H1 (cell line): ENCODE measurements around the gene DCTN5. TPM values are rescaled to one million over a fixed set of nuclear protein-coding genes. Genes with fewer than 3 reads are reported as not detected.

Source experiments
- HDAC6 ChIP-seq: IDR thresholded peaks from one replicate; pipeline ENCODE4 v1.7.1; 2012; ENCODE audit warnings: low read depth, mild to moderate bottlenecking, inconsistent platforms, low read length, moderate library complexity
- KDM4A ChIP-seq: IDR thresholded peaks from one replicate; pipeline ENCODE4 v1.7.1; 2012; ENCODE audit warnings: low read depth, mild to moderate bottlenecking, moderate library complexity, low read length, inconsistent platforms; ENCODE audit not compliant: severe bottlenecking
- NRF1 ChIP-seq: IDR thresholded peaks from 2 replicates; pipeline ENCODE4 v1.6.1; 2011; ENCODE audit warnings: mild to moderate bottlenecking, low read depth, low read length, improper control_type of control experiment
- PHF8 ChIP-seq: fragments of 200-600 bp; sonication (generic); conservative IDR thresholded peaks from 2 replicates; pipeline ENCODE4 v1.7.1; 2012; ENCODE audit warnings: low read depth, mild to moderate bottlenecking, inconsistent platforms, low read length, moderate library complexity
- polyA plus RNA-seq, 7 experiments: library from polyadenylated mRNA; depleted of rRNA in 3 of 7; stranded (reverse) in 5 of 7; unstranded in 2 of 7; fragments of >200 nt in 5 of 7; fragments of 200-250 nt in 2 of 7; gene quantifications; 1 replicate in 5 of 7; 2 replicates in 1 of 7; 4 replicates in 1 of 7; pipeline versions ENCODE4 v1.2.1 to v1.2.3, GENCODE V29; 2011 to 2013; ENCODE audit warnings: missing spikeins in 2 of 7, mixed read lengths in 2 of 7
- total RNA-seq: library from RNA; stranded (reverse); fragmentation: NEBNext Ultra II Directional; extraction: Animal tissue kit (Norgen Biotek cat#: 25700); gene quantifications from 2 replicates; pipeline ENCODE4 v1.2.1, GENCODE V29; 2021
- TF ChIP-seq, protein P1 (sequence below): fragments of 300-600 bp; sonication (generic); IDR thresholded peaks from 2 replicates; pipeline ENCODE4 v1.7.1; 2012; ENCODE audit warnings: low read length, moderate library complexity, mild to moderate bottlenecking, inconsistent platforms; ENCODE audit not compliant: insufficient replicate concordance
- TF ChIP-seq, protein P2 (sequence below), 3 experiments: IDR thresholded peaks; 1 replicate in 2 of 3; 2 replicates in 1 of 3; pipeline versions ENCODE4 v1.5.1 to v1.6.1; 2011; ENCODE audit warnings: low read length in 3 of 3, mild to moderate bottlenecking in 3 of 3, inconsistent platforms in 2 of 3, low read depth in 1 of 3, moderate library complexity in 1 of 3; ENCODE audit not compliant: insufficient read depth in 1 of 3; ENCODE audit errors: control extremely low read depth in 1 of 3

Gene DCTN5
- total and polyA plus RNA-seq, 2 of the 8 experiments (the other 6 are each of a cell fraction or from before 2014, with no cell fraction given) = 36.0 to 74.0 TPM

DNA sequence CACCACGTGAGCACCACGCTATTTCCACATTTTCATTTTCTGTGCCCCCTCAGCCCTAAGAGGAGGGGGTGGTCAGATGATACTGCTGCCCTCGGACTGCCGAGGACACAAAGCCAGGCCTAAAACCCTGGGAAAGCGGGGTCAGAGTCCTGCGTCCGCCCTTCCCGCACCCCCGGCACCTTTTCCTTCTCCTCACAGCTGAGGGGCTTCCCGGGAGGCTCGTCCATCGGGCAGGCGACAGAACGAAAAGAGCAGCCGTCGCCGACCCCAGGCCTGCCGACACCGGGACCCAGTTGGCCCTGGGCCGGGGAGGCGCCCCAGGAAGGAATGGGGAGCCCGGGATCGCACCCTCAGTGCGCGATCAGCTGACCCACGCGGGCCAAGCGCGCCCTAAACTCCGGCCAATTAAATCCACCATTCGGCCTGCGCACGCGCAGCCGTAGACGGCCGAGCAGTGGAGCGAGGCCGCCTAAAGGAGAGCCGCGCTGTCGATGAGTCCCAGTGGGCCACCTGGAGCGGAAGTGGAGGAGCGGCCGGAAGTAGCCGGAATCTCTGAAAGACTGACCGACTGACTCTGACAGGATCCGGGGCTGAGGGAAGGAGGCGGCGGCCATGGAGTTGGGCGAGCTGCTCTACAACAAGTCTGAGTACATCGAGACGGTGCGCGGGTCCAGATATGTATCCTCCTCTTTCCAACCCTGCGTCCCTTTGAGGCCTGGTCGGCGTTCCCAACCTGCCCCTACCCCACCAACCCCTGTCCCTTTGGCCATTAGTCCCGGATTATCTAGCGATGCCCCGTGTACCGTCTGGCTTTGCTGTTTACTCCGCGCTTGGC is at the start of gene DCTN5, which contains the start of gene PALB2 (continued):
- TF ChIP-seq, protein P1, sequence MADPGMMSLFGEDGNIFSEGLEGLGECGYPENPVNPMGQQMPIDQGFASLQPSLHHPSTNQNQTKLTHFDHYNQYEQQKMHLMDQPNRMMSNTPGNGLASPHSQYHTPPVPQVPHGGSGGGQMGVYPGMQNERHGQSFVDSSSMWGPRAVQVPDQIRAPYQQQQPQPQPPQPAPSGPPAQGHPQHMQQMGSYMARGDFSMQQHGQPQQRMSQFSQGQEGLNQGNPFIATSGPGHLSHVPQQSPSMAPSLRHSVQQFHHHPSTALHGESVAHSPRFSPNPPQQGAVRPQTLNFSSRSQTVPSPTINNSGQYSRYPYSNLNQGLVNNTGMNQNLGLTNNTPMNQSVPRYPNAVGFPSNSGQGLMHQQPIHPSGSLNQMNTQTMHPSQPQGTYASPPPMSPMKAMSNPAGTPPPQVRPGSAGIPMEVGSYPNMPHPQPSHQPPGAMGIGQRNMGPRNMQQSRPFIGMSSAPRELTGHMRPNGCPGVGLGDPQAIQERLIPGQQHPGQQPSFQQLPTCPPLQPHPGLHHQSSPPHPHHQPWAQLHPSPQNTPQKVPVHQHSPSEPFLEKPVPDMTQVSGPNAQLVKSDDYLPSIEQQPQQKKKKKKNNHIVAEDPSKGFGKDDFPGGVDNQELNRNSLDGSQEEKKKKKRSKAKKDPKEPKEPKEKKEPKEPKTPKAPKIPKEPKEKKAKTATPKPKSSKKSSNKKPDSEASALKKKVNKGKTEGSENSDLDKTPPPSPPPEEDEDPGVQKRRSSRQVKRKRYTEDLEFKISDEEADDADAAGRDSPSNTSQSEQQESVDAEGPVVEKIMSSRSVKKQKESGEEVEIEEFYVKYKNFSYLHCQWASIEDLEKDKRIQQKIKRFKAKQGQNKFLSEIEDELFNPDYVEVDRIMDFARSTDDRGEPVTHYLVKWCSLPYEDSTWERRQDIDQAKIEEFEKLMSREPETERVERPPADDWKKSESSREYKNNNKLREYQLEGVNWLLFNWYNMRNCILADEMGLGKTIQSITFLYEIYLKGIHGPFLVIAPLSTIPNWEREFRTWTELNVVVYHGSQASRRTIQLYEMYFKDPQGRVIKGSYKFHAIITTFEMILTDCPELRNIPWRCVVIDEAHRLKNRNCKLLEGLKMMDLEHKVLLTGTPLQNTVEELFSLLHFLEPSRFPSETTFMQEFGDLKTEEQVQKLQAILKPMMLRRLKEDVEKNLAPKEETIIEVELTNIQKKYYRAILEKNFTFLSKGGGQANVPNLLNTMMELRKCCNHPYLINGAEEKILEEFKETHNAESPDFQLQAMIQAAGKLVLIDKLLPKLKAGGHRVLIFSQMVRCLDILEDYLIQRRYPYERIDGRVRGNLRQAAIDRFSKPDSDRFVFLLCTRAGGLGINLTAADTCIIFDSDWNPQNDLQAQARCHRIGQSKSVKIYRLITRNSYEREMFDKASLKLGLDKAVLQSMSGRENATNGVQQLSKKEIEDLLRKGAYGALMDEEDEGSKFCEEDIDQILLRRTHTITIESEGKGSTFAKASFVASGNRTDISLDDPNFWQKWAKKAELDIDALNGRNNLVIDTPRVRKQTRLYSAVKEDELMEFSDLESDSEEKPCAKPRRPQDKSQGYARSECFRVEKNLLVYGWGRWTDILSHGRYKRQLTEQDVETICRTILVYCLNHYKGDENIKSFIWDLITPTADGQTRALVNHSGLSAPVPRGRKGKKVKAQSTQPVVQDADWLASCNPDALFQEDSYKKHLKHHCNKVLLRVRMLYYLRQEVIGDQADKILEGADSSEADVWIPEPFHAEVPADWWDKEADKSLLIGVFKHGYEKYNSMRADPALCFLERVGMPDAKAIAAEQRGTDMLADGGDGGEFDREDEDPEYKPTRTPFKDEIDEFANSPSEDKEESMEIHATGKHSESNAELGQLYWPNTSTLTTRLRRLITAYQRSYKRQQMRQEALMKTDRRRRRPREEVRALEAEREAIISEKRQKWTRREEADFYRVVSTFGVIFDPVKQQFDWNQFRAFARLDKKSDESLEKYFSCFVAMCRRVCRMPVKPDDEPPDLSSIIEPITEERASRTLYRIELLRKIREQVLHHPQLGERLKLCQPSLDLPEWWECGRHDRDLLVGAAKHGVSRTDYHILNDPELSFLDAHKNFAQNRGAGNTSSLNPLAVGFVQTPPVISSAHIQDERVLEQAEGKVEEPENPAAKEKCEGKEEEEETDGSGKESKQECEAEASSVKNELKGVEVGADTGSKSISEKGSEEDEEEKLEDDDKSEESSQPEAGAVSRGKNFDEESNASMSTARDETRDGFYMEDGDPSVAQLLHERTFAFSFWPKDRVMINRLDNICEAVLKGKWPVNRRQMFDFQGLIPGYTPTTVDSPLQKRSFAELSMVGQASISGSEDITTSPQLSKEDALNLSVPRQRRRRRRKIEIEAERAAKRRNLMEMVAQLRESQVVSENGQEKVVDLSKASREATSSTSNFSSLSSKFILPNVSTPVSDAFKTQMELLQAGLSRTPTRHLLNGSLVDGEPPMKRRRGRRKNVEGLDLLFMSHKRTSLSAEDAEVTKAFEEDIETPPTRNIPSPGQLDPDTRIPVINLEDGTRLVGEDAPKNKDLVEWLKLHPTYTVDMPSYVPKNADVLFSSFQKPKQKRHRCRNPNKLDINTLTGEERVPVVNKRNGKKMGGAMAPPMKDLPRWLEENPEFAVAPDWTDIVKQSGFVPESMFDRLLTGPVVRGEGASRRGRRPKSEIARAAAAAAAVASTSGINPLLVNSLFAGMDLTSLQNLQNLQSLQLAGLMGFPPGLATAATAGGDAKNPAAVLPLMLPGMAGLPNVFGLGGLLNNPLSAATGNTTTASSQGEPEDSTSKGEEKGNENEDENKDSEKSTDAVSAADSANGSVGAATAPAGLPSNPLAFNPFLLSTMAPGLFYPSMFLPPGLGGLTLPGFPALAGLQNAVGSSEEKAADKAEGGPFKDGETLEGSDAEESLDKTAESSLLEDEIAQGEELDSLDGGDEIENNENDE = no peak
- no peak for TF ChIP-seq HDAC6
- TF ChIP-seq, protein P2, sequence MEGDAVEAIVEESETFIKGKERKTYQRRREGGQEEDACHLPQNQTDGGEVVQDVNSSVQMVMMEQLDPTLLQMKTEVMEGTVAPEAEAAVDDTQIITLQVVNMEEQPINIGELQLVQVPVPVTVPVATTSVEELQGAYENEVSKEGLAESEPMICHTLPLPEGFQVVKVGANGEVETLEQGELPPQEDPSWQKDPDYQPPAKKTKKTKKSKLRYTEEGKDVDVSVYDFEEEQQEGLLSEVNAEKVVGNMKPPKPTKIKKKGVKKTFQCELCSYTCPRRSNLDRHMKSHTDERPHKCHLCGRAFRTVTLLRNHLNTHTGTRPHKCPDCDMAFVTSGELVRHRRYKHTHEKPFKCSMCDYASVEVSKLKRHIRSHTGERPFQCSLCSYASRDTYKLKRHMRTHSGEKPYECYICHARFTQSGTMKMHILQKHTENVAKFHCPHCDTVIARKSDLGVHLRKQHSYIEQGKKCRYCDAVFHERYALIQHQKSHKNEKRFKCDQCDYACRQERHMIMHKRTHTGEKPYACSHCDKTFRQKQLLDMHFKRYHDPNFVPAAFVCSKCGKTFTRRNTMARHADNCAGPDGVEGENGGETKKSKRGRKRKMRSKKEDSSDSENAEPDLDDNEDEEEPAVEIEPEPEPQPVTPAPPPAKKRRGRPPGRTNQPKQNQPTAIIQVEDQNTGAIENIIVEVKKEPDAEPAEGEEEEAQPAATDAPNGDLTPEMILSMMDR (IDR thresholded peaks at IDR 0.05; ENCODE audit: control extremely low read depth in 1 of 3, insufficient read depth in 1 of 3, low read depth in 1 of 3, low read length in 3 of 3) = peak in 1 of 3 experiments; percentile 10; a peak in 1 of 4 replicates
- TF ChIP-seq KDM4A = peak; percentile 61
- TF ChIP-seq PHF8 = peak; percentile 97
- peak; percentile 89 for TF ChIP-seq NRF1
